Stimulated activated CD8-positive, alpha-beta memory T cell treated with anti-CD3 and anti-CD28 coated beads, Interleukin-4, amount 100 ng/mL, for 24 hours (primary cell): ENCODE results near the gene STK40.
A peak's percentile ranks its signal among the peaks of the same experiment; 100 is the strongest.

Experiments
- DNase-seq: peaks from one replicate; pipeline ENCODE4 v3.0.0-alpha.2; 2020; ENCODE audit warnings: low read depth

STK40 gene

GRCh38 chr1:36397378-36398230, 11.9 kb upstream of the STK40 start, which contains the start of gene LSM10:
TSS of gene LSM10 (minus strand) at chr1:36397908. CDS start at chr1:36394129, 3,779 bp downstream.
- DNase-seq = peak; percentile 82

DNA sequence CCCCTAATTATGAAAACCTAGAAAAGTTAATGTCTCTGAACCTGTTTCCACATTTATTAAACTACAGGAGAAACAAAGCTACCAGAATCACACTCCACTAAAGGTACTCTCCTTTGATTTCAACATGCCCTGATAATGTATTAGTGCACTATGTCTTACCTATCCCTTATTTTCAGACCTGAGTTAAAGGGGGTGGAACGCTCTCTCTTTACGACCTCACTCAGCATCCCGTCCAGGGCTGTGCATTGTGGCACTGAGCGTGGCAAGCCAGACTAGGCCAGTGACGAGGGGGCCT, 11.3 kb upstream of the STK40 start:
- no peak for DNase-seq

GRCh38 chr1:36396359-36396758, 10.6 kb upstream of the STK40 start:
- no peak for DNase-seq

GRCh38 chr1:36393686-36394085, 8.0 kb upstream of the STK40 start:
- DNase-seq = no peak

GRCh38 chr1:36392836-36393235, 7.1 kb upstream of the STK40 start:
- DNase-seq = no peak

GRCh38 chr1:36391271-36391670, 5.5 kb upstream of the STK40 start:
- DNase-seq = no peak

DNA sequence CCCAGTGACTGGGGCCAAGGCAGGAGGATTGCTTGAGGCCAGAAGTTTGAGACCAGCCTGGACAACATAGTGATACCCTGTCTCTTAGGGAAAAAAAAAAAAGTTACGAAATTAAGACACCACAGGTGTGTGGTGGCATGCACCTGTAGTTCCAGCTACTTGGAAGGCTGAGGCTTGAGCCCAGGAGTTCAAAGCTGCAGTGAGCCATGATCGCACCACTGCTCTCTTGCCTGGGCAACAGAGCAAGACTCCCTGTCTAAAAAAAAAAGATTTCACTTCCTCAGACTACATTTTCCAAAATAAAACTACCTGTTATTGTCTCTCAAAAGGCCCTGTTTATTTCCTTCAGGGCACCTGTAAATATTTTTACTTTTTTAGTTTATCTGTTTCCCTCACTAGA, 4.7 kb upstream of the STK40 start:
- no peak for DNase-seq

DNA sequence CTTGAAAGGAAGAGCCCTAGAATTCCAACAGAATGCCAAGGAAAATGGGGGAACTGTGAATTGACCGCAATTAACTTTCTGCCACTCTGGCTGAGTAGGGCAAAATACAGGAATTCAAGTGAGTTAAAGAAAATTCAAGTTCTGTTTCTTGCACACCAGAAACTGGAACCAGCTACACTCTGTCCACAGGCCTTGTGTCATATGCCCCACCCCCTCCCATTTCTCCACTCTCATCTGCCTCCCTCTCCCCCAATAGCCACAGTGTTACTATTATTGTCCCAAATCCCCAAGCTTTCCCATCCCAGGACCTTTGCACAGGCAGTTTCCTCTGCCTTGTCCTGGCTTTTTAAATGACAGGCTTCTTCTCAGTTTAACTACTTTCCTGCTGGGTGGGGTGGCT, 4.3 kb upstream of the STK40 start:
- no peak for DNase-seq

DNA sequence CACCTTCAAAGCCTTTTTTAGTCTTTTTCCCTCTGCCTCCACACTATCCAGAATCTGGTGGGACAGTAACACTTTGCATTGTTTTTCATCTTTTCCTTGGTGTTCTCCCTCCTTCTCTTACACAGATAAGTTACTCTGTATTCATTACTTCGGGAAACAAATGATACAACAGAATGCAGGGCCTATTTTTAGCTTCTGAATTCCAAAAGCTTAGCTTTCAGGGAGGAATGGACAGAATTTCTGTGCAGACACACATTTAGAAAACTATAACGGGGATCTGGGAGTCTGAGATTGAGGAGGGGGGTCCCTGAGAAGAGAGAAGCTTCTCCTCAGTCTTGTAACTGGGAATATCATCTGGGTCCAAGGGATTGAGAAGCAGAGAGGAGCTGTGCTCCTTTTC, 3.5 kb upstream of the STK40 start:
- no peak for DNase-seq

- no peak for DNase-seq
Measured at GRCh38 chr1:36387141-36387949, 1.6 kb upstream of the STK40 start.

DNA sequence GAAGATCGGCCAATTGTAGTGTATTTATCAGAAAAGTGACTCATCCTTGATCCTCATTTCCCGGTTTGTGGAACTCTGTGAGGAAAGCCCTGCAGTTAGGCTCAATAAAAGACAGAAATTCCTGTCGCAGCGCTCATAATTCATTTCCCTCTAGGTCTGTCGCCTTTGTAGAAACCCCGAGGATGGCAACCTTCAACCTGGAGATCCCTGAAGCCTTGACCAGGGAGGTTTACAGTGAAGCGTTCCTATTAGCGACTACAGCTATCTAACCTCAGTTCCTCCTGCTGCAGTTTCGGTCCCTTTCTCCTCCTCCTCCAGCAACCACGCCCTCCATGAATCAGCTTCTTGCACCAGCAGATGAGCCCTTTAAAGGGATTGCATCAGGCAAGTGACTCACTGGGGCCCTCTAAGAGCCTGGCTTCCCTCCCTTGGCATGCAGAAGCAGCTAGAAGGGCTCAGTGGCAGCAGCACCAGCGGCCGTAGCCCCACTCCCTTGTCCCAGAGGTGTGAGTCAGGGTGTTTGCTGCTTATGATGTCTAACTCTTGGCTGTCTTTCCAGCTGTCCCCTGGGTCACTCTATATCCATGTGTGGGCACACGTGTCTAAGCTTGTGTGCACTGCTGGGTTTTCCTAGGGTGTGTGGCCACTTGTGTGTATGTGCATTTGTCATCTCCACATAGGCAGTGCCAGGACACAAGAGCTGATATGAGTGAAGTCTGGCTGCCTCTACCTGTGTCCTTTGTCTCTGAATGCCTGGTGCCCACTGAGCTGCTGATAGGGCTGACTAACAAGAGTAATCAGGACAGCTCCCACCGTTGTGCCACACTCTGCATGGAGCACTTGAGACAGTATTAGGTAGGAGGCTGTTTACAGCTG, 779 bp upstream of the STK40 start:
- DNase-seq = peak; percentile 82

DNA sequence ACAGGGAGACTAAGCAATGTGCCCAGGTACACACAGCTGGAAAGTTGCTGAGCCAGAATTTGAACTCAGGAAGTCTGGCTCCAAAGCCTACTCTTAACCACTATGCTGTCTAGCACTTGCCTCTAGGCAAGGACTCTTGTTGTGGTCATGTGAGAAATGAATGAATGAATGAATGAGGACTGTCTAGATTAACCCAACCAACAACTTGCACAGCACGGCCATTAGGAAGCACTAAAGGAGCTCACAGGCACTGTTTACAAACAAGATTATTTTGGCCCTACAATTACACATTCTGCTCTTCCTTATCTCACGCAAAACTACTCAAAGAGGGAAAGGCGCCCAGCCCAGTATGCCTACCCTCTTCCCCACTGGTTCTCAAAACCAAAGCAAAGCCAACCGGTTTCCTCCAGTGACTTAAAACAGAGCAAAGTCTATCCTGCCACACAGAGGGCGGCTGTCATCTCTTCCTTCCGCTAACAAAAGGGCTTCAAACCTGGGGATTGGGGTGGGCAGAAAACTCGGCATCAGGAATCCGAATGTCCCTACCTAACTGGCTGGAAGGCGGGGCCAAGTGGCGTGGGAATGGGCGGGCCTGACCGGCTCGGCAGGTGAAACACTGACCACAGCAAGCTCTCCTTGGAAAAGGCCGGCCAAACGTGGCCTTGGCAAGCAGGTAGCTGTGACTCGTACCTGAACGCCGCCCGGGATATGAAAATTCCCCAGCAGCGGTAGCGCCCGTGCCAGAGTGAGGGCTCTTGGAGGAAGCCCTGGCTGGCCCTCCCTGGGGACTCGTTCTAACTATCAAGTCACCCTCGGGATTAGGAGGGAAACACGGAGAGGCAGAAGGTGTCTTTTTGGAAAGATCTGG, 948 bp downstream of the STK40 start:
- DNase-seq = no peak

GRCh38 chr1:36383240-36383639, 2.5 kb downstream of the STK40 start:
- DNase-seq = no peak

- no peak for DNase-seq
Measured at GRCh38 chr1:36382669-36383068, 3.1 kb downstream of the STK40 start.

DNA sequence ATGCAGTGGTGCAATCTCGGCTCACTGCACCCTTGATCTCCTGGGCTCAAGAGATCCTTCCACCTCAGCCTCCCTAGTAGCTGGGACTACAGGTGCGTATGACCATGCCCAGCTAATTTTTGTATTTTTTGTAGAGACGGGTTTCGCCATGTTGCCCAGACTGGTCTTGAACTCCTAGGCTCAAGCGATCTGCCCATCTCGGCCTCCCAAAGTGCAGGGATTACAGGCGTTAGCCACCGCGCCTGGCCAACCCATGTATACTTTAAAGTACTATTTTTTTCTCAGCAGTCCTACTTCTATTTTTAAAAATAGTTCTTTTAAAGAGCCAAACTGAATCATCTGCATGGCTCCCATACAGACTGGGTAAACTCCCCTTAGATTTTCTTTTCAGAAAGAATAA, 3.5 kb downstream of the STK40 start:
- no peak for DNase-seq

GRCh38 chr1:36381405-36381804, 4.3 kb downstream of the STK40 start:
- DNase-seq = no peak

- no peak for DNase-seq
Measured at GRCh38 chr1:36380782-36381181, 4.9 kb downstream of the STK40 start.

DNA sequence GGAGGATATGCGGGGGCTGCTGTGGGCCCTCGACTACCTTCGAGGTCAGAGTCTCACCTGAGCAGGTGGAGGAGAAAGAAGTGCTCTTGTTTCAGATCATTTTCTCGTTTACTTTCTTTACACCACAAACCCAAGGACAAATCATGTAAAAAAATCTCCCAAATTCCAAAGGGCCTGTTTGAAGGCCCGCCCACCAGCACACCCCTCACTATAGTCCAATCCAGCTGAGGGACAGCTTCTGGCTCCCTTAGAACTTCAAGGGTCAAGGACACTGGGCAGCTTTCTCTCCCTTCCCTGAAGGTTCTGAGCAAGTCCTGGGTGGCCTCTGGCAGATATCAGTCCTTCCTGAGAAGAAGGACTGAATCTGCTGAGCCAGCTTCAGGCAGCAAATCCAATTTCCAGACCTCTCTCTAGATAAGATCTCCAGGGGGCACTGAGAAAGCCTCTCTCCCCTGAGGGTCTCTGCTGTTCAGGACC, 5.5 kb downstream of the STK40 start:
- DNase-seq = no peak

- no peak for DNase-seq
Measured at GRCh38 chr1:36377791-36378492, 7.8 kb downstream of the STK40 start.

DNA sequence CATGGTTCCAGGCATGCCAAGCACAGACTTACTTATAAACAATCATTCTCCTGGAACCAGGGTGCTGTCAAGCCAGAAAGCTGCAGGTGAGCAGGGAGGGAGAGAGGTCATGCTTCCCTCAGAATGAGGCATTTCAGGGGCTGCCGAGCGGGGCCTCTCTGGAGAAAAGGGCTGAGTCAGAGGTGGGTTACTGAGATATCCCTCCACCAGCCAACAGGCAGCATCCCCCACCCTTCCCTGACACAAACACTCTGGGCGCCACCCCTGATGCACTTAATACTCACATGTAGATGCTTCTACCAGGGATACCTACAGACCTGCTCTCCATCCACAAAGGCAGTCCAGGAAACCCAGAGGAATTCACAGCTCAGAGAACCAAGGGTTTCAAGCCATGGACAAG, 13.1 kb downstream of the STK40 start:
- no peak for DNase-seq
